KOPT-K1 (cell line): Measurements from ENCODE around the gene EMX1.

Source experiments
- H3K27ac ChIP-seq: fragments of 200-600 bp; sonication (generic); 2 replicates; pipeline ENCODE4 v1.5.1; 2016; ENCODE audit warnings: antibody characterized with exemption, mild to moderate bottlenecking, low read depth, low read length; ENCODE audit not compliant: poor library complexity, severe bottlenecking
- H3K36me3 ChIP-seq: fragments of 200-600 bp; sonication (generic); 2 replicates; pipeline ENCODE4 v1.5.1; 2017; ENCODE audit warnings: antibody characterized with exemption, mild to moderate bottlenecking, low read length, moderate library complexity; ENCODE audit not compliant: insufficient read depth
- H3K9me3 ChIP-seq: fragments of 200-600 bp; sonication (generic); 2 replicates; pipeline ENCODE4 v1.5.1; 2017; ENCODE audit warnings: antibody characterized with exemption, low read length, mild to moderate bottlenecking; ENCODE audit not compliant: insufficient read depth, poor library complexity, severe bottlenecking

Gene EMX1

GRCh38 chr2:72942293-72942692 lies 25.0 kb downstream of the EMX1 start:
- Histone ChIP-seq H3K9me3 (no peaks in the 10 kb centered on the region), H3K36me3 (no peaks in the 10 kb centered on the region), H3K27ac (no peak overlapping the region)

GRCh38 chr2:72942881-72943418 lies 25.6 kb downstream of the EMX1 start:
- Histone ChIP-seq H3K9me3 (no peaks in the 10 kb centered on the region), H3K27ac (no peak overlapping the region), H3K36me3 (no peaks in the 10 kb centered on the region)

- Histone ChIP-seq H3K36me3 (no peaks in the 10 kb centered on the region), H3K27ac (no peak overlapping the region), H3K9me3 (no peaks in the 10 kb centered on the region)
These were observed 26.4 kb downstream of the EMX1 start for GRCh38 chr2:72943540-72944395.

- no peaks in the 10 kb centered on the region for H3K36me3 ChIP-seq
- no peak overlapping the region for H3K27ac ChIP-seq
These were observed 27.6 kb downstream of the EMX1 start for GRCh38 chr2:72944804-72945449.

GRCh38 chr2:72945450-72946019 lies 28.2 kb downstream of the EMX1 start:
- H3K9me3 ChIP-seq, result no peaks in the 10 kb centered on the region
- no peak overlapping the region for H3K27ac ChIP-seq
- no peaks in the 10 kb centered on the region for H3K36me3 ChIP-seq

More at GRCh38 chr2:72944804-72945449, 27.6 kb downstream of the EMX1 start:
- no peaks in the 10 kb centered on the region for H3K9me3 ChIP-seq

GRCh38 chr2:72946466-72946865 lies 29.1 kb downstream of the EMX1 start:
- Histone ChIP-seq H3K9me3 (no peaks in the 10 kb centered on the region), H3K27ac (no peak overlapping the region), H3K36me3 (no peaks in the 10 kb centered on the region)

- Histone ChIP-seq H3K9me3 (no peaks in the 10 kb centered on the region), H3K27ac (no peak overlapping the region)
These were observed 30.9 kb downstream of the EMX1 start for GRCh38 chr2:72947952-72948830.

GRCh38 chr2:72949045-72949444 lies 31.7 kb downstream of the EMX1 start:
- H3K9me3 ChIP-seq, result no peaks in the 10 kb centered on the region
- H3K27ac ChIP-seq, result no peak overlapping the region
- no peaks in the 10 kb centered on the region for H3K36me3 ChIP-seq

More at GRCh38 chr2:72947952-72948830, 30.9 kb downstream of the EMX1 start:
- H3K36me3 ChIP-seq, result no peaks in the 10 kb centered on the region

- no peaks in the 10 kb centered on the region for H3K36me3 ChIP-seq
- no peaks in the 10 kb centered on the region for H3K9me3 ChIP-seq
- H3K27ac ChIP-seq, result no peak overlapping the region
These were observed 32.3 kb downstream of the EMX1 start for GRCh38 chr2:72949642-72950041.

GRCh38 chr2:72950558-72951255 lies 33.4 kb downstream of the EMX1 start:
- no peaks in the 10 kb centered on the region for H3K36me3 ChIP-seq
- no peaks in the 10 kb centered on the region for H3K9me3 ChIP-seq
- no peak overlapping the region for H3K27ac ChIP-seq

- Histone ChIP-seq H3K27ac (no peak overlapping the region), H3K9me3 (no peaks in the 10 kb centered on the region), H3K36me3 (no peaks in the 10 kb centered on the region)
These were observed 34.2 kb downstream of the EMX1 start for GRCh38 chr2:72951303-72952095.

GRCh38 chr2:72952110-72952823 lies 34.9 kb downstream of the EMX1 start:
- no peaks in the 10 kb centered on the region for H3K9me3 ChIP-seq
- no peaks in the 10 kb centered on the region for H3K36me3 ChIP-seq
- no peak overlapping the region for H3K27ac ChIP-seq

GRCh38 chr2:72952961-72953360 lies 35.6 kb downstream of the EMX1 start:
- Histone ChIP-seq H3K27ac (no peak overlapping the region), H3K9me3 (no peaks in the 10 kb centered on the region), H3K36me3 (no peaks in the 10 kb centered on the region)
